Heart left ventricle (tissue), 13 donors: Measurements from ENCODE around the gene DAAM2.
A peak's percentile ranks its signal among the peaks of the same experiment; 100 is the strongest.

Experiments used
- POLR2A ChIP-seq, 2 donors: fragments of 450-650 bp; IDR thresholded peaks; one replicate each; pipeline ENCODE4 v1.6.1; 2017; ENCODE audit warnings: antibody characterized with exemption in 2 of 2, mild to moderate bottlenecking in 2 of 2, moderate library complexity in 2 of 2
- TF ChIP-seq, protein P1 (sequence below), 12 donors: fragments of 200-600 bp; sonication (generic) in 4 of 12; IDR thresholded peaks; one replicate each; pipeline versions ENCODE4 v1.5.0 to v1.8.0; 2018 to 2022; ENCODE audit warnings: antibody characterized with exemption in 12 of 12, mild to moderate bottlenecking in 5 of 12
- donor health status: ischemic (EF 13 %, LVEDD 7.1; RV severe dilation, severe dysfunction).
- donor health status: DM: no; HTN: yes; CAD: no.
- donor health status: DM: no; HTN: no; CAD: no.
- donor health status: ischemic (EF 25% LVEDD 6.9; RV normal size, moderate dysfunction).
- donor health status: ischemic (EF 25% LVEDD 5.7; RV mildly dilated, moderate dysfunction).
- donor health status: ischemic (EF 35%, LVEDD 5.7; RV mildly dilated, moderate dysfunction).
- donor health status: nonischemic (EF 11% LVEDD 7.7; RV severe dilation, severe dysfunction).
- donor health status: DM: yes; HTN: yes; CAD: no.
- donor health status: PGD.
- donor health status: ischemic (EF 29% LVEDD 5.4; RV normal size, mild dysfunction).
- donor health status: nonischemic (EF 23%, LVEDD 6.1; RV moderate dilation, normal function).

DNA sequence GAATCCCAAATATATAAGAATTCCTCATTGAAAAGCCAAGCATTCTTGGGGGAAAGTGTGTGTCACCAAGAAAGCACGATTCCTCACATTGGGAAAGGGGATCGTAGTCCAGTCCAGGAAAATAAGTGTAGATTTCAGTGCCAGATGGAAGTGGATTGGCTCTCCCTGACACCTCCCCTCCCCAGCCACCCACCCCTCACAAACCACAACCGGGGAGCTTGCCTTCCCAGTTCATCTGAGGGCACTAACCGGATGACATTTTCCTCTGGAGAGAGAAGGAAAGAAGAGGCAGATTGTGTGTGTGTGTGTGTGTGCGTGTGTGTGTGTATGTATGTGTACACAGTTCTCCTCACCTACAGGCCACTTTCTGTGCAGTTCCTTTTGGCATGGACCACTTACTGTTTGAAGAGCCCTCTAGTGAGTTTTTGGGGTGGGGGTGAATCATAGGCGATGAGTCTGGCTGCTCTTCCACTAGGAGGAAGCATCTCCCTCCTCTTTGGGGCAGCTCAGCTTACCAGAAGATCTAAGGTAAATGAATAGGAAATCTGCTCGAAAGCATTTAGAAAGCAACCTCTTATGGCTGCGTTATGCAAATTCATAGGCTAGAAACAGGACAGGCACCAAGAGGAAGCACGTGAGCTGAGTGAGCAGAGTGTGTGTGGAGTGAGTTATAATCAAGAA lies 20.8 kb downstream of the DAAM2 start:
- TF ChIP-seq, protein P1, sequence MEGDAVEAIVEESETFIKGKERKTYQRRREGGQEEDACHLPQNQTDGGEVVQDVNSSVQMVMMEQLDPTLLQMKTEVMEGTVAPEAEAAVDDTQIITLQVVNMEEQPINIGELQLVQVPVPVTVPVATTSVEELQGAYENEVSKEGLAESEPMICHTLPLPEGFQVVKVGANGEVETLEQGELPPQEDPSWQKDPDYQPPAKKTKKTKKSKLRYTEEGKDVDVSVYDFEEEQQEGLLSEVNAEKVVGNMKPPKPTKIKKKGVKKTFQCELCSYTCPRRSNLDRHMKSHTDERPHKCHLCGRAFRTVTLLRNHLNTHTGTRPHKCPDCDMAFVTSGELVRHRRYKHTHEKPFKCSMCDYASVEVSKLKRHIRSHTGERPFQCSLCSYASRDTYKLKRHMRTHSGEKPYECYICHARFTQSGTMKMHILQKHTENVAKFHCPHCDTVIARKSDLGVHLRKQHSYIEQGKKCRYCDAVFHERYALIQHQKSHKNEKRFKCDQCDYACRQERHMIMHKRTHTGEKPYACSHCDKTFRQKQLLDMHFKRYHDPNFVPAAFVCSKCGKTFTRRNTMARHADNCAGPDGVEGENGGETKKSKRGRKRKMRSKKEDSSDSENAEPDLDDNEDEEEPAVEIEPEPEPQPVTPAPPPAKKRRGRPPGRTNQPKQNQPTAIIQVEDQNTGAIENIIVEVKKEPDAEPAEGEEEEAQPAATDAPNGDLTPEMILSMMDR (IDR thresholded peaks at IDR 0.05) = peak in 2 of 12 donors; percentile 15 to 26
- no peak for TF ChIP-seq POLR2A (IDR thresholded peaks at IDR 0.05)
